Ectodermal cell (in vitro differentiated cells): ENCODE data around the gene FAAP100.
"Not testable (repeated sequence)": the region's sequence is repeated elsewhere in the genome, so short reads cannot be mapped to it uniquely, and the experiment has no call there.

ENCODE experiments used
- H3K27ac ChIP-seq: 2 replicates; pipeline ENCODE4 v1.7.0; 2013; ENCODE audit warnings: mild to moderate bottlenecking, low read depth, low read length; ENCODE audit not compliant: insufficient read depth, poor library complexity, severe bottlenecking
- H3K27me3 ChIP-seq: 2 replicates; pipeline ENCODE4 v1.7.0; 2013; ENCODE audit warnings: mild to moderate bottlenecking, low read length; ENCODE audit not compliant: insufficient read depth, control insufficient read depth, poor library complexity, severe bottlenecking
- H3K36me3 ChIP-seq: one replicate; pipeline ENCODE4 v1.7.0; 2013; ENCODE audit warnings: low read length; ENCODE audit not compliant: control insufficient read depth, insufficient read depth
- H3K4me1 ChIP-seq: one replicate; pipeline ENCODE4 v1.7.0; 2013; ENCODE audit warnings: low read length; ENCODE audit not compliant: control insufficient read depth, insufficient read depth
- H3K4me3 ChIP-seq: 2 replicates; pipeline ENCODE4 v1.7.0; 2013; ENCODE audit warnings: low read depth, low read length, control low read depth; ENCODE audit not compliant: insufficient read depth
- H3K9me3 ChIP-seq: 2 replicates; pipeline ENCODE4 v1.7.0; 2013; ENCODE audit warnings: mild to moderate bottlenecking, low read length, moderate library complexity; ENCODE audit not compliant: control insufficient read depth
- WGBS, 2 experiments: methylation state at CpG; one replicate each; pipeline ENCODE4 v1.1.7; 2013; ENCODE audit warnings: missing lambda C conversion rate in 2 of 2; 5-methylcytosine and 5-hydroxymethylcytosine counted together

FAAP100 gene

GRCh38 chr17:81533339-81534141, 18.6 kb downstream of the FAAP100 start:
- Histone ChIP-seq H3K9me3 (no peaks in the 10 kb centered on the region), H3K27ac (no peak overlapping the region), H3K4me3 (no peak overlapping the region), H3K27me3 (peaks cover 27% of the 10 kb centered on the region), H3K36me3 (no peaks in the 10 kb centered on the region), H3K4me1 (peaks cover 8% of the 10 kb centered on the region)
- 81 to 82% methylated on average over 21 of the region's 21 CpGs for WGBS, 2 experiments

GRCh38 chr17:81532490-81533287, 19.5 kb downstream of the FAAP100 start:
- no peak overlapping the region for H3K27ac ChIP-seq
- H3K27me3 ChIP-seq, result peaks cover 27% of the 10 kb centered on the region
- no peaks in the 10 kb centered on the region for H3K9me3 ChIP-seq
- no peaks in the 10 kb centered on the region for H3K36me3 ChIP-seq
- 91 to 92% methylated on average over 11 of the region's 11 CpGs for WGBS, 2 experiments
- no peak overlapping the region for H3K4me3 ChIP-seq
- peaks cover 8% of the 10 kb centered on the region for H3K4me1 ChIP-seq

GRCh38 chr17:81531998-81532404, 20.2 kb downstream of the FAAP100 start:
- H3K27me3 ChIP-seq, result peaks cover 21% of the 10 kb centered on the region
- H3K36me3 ChIP-seq, H3K4me3 ChIP-seq, H3K4me1 ChIP-seq, H3K9me3 ChIP-seq, H3K27ac ChIP-seq: not testable (repeated sequence)
- WGBS, 2 experiments, result 95 to 96% methylated on average over 3 of the region's 3 CpGs

GRCh38 chr17:81531013-81531412, 21.1 kb downstream of the FAAP100 start:
- H3K4me3 ChIP-seq, H3K36me3 ChIP-seq, H3K27ac ChIP-seq, H3K9me3 ChIP-seq, H3K4me1 ChIP-seq: not testable (repeated sequence)
- 79 to 80% methylated on average over 6 of the region's 6 CpGs for WGBS, 2 experiments
- H3K27me3 ChIP-seq, result peaks cover 12% of the 10 kb centered on the region

- Histone ChIP-seq H3K4me3 (no peak overlapping the region), H3K9me3 (no peaks in the 10 kb centered on the region), H3K27me3 (peaks cover 3% of the 10 kb centered on the region), H3K36me3 (no peaks in the 10 kb centered on the region), H3K27ac (no peak overlapping the region), H3K4me1 (no peaks in the 10 kb centered on the region)
- WGBS, 2 experiments, result 92 to 93% methylated on average over 6 of the region's 6 CpGs
These were observed 22.7 kb downstream of the FAAP100 start for GRCh38 chr17:81529437-81529803.

GRCh38 chr17:81528651-81529436, 23.3 kb downstream of the FAAP100 start:
- 92 to 93% methylated on average over 62 of the region's 62 CpGs for WGBS, 2 experiments
- H3K9me3 ChIP-seq, result no peaks in the 10 kb centered on the region

GRCh38 chr17:81528384-81528650, 23.8 kb downstream of the FAAP100 start:
- WGBS, 2 experiments, result 85 to 86% methylated on average over 20 of the region's 20 CpGs
- no peaks in the 10 kb centered on the region for H3K36me3 ChIP-seq
- no peak overlapping the region for H3K4me3 ChIP-seq
- no peaks in the 10 kb centered on the region for H3K9me3 ChIP-seq
- H3K27me3 ChIP-seq, result peaks cover 5% of the 10 kb centered on the region
- no peak overlapping the region for H3K27ac ChIP-seq
- peaks cover 6% of the 10 kb centered on the region for H3K4me1 ChIP-seq

More at GRCh38 chr17:81528651-81529436, 23.3 kb downstream of the FAAP100 start:
- Histone ChIP-seq H3K27me3 (peaks cover 3% of the 10 kb centered on the region), H3K4me3 (no peak overlapping the region), H3K36me3 (no peaks in the 10 kb centered on the region), H3K27ac (no peak overlapping the region), H3K4me1 (peaks cover 2% of the 10 kb centered on the region)

GRCh38 chr17:81527591-81528383, 24.4 kb downstream of the FAAP100 start, which contains the start of gene FSCN2:
Gene FSCN2, plus strand, starts transcription at chr17:81528377. Its CDS starts 155 bp downstream, at chr17:81528532.
- H3K4me1 ChIP-seq, result peaks cover 7% of the 10 kb centered on the region
- WGBS, 2 experiments, result 86 to 87% methylated on average over 42 of the region's 42 CpGs
- H3K36me3 ChIP-seq, result no peaks in the 10 kb centered on the region
- no peak within 1 kb of the TSS for H3K27ac ChIP-seq
- H3K9me3 ChIP-seq, result no peaks in the 10 kb centered on the region
- peaks cover 10% of the 10 kb centered on the region for H3K27me3 ChIP-seq
- H3K4me3 ChIP-seq, result no peak within 1 kb of the TSS

- Histone ChIP-seq H3K4me1 (peaks cover 7% of the 10 kb centered on the region), H3K27me3 (peaks cover 15% of the 10 kb centered on the region), H3K27ac (no peak overlapping the region), H3K36me3 (no peaks in the 10 kb centered on the region), H3K9me3 (no peaks in the 10 kb centered on the region), H3K4me3 (no peak overlapping the region)
- WGBS, 2 experiments, result 94 to 95% methylated on average over 21 of the region's 21 CpGs
These were observed 25.2 kb downstream of the FAAP100 start for GRCh38 chr17:81526662-81527571.
